ENCODE data around the gene NEURL3.
"Not testable (repeated sequence)": the region's sequence is repeated elsewhere in the genome, so short reads cannot be mapped to it uniquely, and the experiment has no call there.

NEURL3 gene

GRCh38 chr2:96500385-96501066, 4.6 kb downstream of the NEURL3 start:
- Histone ChIP-seq H3K4me1 (ENCODE audit: low read length) (peaks cover 28% of the 10 kb centered on the region), H3K79me2 (ENCODE audit: low read length) (no peaks in the 10 kb centered on the region), H3K27ac (ENCODE audit: low read length) (no peak overlapping the region), H3K4me2 (ENCODE audit: low read length) (no peak overlapping the region), H3K27me3 (ENCODE audit: low read depth, low read length) (peaks cover 7% of the 10 kb centered on the region; the same call in 1 of the 2 replicates), H4K20me1 (ENCODE audit: insufficient read depth, low read length) (no peaks in the 10 kb centered on the region), H3K36me3 (replicated peaks; ENCODE audit: low read depth, low read length) (no peaks in the 10 kb centered on the region), H3K9me3 (ENCODE audit: insufficient read depth, low read length) (0 out of 2 replicates have a peak, but pooled peaks cover 3% of the 10 kb centered on the region), H3K4me3 (ENCODE audit: low read length) (no peak overlapping the region), H3K9ac (ENCODE audit: low read length) (no peak overlapping the region), H2AFZ (ENCODE audit: low read depth, low read length) (no peak overlapping the region)
- TF ChIP-seq, protein P1, sequence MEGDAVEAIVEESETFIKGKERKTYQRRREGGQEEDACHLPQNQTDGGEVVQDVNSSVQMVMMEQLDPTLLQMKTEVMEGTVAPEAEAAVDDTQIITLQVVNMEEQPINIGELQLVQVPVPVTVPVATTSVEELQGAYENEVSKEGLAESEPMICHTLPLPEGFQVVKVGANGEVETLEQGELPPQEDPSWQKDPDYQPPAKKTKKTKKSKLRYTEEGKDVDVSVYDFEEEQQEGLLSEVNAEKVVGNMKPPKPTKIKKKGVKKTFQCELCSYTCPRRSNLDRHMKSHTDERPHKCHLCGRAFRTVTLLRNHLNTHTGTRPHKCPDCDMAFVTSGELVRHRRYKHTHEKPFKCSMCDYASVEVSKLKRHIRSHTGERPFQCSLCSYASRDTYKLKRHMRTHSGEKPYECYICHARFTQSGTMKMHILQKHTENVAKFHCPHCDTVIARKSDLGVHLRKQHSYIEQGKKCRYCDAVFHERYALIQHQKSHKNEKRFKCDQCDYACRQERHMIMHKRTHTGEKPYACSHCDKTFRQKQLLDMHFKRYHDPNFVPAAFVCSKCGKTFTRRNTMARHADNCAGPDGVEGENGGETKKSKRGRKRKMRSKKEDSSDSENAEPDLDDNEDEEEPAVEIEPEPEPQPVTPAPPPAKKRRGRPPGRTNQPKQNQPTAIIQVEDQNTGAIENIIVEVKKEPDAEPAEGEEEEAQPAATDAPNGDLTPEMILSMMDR (IDR thresholded peaks at IDR 0.05; ENCODE audit: low read depth, low read length): no peak
- no peak for TF ChIP-seq EZH2phosphoT487 (IDR thresholded peaks at IDR 0.05; ENCODE audit: low read depth)

- Histone ChIP-seq H3K79me2 (ENCODE audit: low read length) (no peaks in the 10 kb centered on the region), H3K4me3 (ENCODE audit: low read length) (no peak overlapping the region), H2AFZ (ENCODE audit: low read depth, low read length) (no peak overlapping the region), H3K36me3 (replicated peaks; ENCODE audit: low read depth, low read length) (peaks cover 2% of the 10 kb centered on the region), H3K27me3 (ENCODE audit: low read depth, low read length) (peaks cover 13% of the 10 kb centered on the region; the same call in 1 of the 2 replicates), H3K9ac (ENCODE audit: low read length) (no peak overlapping the region), H3K27ac (ENCODE audit: low read length) (no peak overlapping the region), H3K4me1 (ENCODE audit: low read length) (peaks cover 20% of the 10 kb centered on the region), H3K9me3 (ENCODE audit: insufficient read depth, low read length) (peaks cover 12% of the 10 kb centered on the region; the same call in 1 of the 2 replicates), H3K4me2 (ENCODE audit: low read length) (no peak overlapping the region), H4K20me1 (ENCODE audit: insufficient read depth, low read length) (no peaks in the 10 kb centered on the region)
- no peak for TF ChIP-seq EZH2phosphoT487 (IDR thresholded peaks at IDR 0.05; ENCODE audit: low read depth)
Measured at GRCh38 chr2:96499061-96499960, 5.8 kb downstream of the NEURL3 start.

DNA sequence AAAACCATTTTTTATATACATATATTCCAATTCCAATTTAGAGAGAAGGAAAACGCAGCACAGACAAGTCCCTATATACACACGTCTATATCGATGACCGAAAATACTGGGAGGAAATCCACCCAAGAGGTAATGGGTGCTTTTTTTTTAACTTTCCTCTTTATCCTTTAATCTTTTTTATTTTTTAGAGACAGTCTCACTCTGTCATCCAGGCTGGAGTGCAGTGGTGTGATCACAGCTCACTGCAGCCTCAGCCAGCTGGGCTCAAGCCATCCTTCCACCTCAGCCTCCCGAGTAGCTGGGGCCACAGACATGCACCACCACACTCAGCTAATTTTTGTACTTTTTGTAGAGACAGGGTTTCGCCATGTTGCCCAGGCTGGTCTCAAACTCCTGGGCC, 6.5 kb downstream of the NEURL3 start:
- Histone ChIP-seq H3K4me1 (ENCODE audit: low read length) (peaks cover 20% of the 10 kb centered on the region), H3K27me3 (ENCODE audit: low read depth, low read length) (peaks cover 18% of the 10 kb centered on the region; the same call in 1 of the 2 replicates), H3K9me3 (ENCODE audit: insufficient read depth, low read length) (peaks cover 13% of the 10 kb centered on the region; the same call in 1 of the 2 replicates)
- H3K79me2 ChIP-seq (ENCODE audit: low read length); H3K36me3 ChIP-seq (replicated peaks; ENCODE audit: low read depth, low read length); H3K4me3 ChIP-seq (ENCODE audit: low read length); H3K9ac ChIP-seq (ENCODE audit: low read length); H4K20me1 ChIP-seq (ENCODE audit: insufficient read depth, low read length); H3K27ac ChIP-seq (ENCODE audit: low read length); H2AFZ ChIP-seq (ENCODE audit: low read depth, low read length); H3K4me2 ChIP-seq (ENCODE audit: low read length): not testable (repeated sequence)

DNA sequence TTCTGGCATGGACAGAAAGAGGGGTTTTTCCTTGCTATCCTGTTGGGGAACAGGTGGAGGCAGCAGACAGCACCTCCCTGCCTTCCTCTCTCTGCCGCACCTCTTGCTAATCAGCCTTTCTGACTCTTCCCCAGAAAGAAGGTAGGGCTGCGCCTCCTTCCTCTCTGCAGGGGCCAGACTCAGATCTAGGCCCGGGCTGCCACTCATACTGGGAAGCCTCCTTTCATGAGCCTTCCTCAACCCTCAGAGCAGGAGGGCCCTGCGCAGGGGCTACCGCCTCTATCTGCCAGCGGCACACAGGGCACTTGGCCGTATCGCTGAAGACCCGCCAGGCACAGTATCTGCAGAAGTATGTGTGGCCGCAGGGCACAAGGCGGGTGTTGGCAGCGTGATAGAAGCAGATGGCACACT, 7.1 kb downstream of the NEURL3 start:
- TF ChIP-seq, protein P1 (IDR thresholded peaks at IDR 0.05; ENCODE audit: low read depth, low read length): no peak
- no peak for TF ChIP-seq EZH2phosphoT487 (IDR thresholded peaks at IDR 0.05; ENCODE audit: low read depth)
- H3K4me3 ChIP-seq (ENCODE audit: low read length): no peak overlapping the region
- no peak overlapping the region for H3K27ac ChIP-seq (ENCODE audit: low read length)
- peaks cover 20% of the 10 kb centered on the region for H3K4me1 ChIP-seq (ENCODE audit: low read length)
- peaks cover 18% of the 10 kb centered on the region; the same call in 1 of the 2 replicates for H3K27me3 ChIP-seq (ENCODE audit: low read depth, low read length)
- peaks cover 13% of the 10 kb centered on the region; the same call in 1 of the 2 replicates for H3K9me3 ChIP-seq (ENCODE audit: insufficient read depth, low read length)
- H4K20me1 ChIP-seq (ENCODE audit: insufficient read depth, low read length): no peaks in the 10 kb centered on the region
- H3K36me3 ChIP-seq (replicated peaks; ENCODE audit: low read depth, low read length): peaks cover 3% of the 10 kb centered on the region
- H3K4me2 ChIP-seq (ENCODE audit: low read length): no peak overlapping the region
- H2AFZ ChIP-seq (ENCODE audit: low read depth, low read length): no peak overlapping the region
- H3K79me2 ChIP-seq (ENCODE audit: low read length): no peaks in the 10 kb centered on the region
- no peak overlapping the region for H3K9ac ChIP-seq (ENCODE audit: low read length)
